ENCODE measurements around the gene AK8. TPM values are rescaled to one million over a fixed set of nuclear protein-coding genes. Genes with fewer than 3 reads are reported as not detected.
A peak's percentile ranks its signal among the peaks of the same experiment; 100 is the strongest.

AK8 gene
- total and polyA plus RNA-seq, 9 of the 15 experiments (the other 6 are each of a cell fraction or from before 2014, with no cell fraction given): 0.06 to 0.37 TPM; not detected in 7

- no peak for TF ChIP-seq GMEB1 (CRISPR knock-in tag; IDR thresholded peaks at IDR 0.05)
- no peak for TF ChIP-seq HDAC3 (IDR thresholded peaks at IDR 0.05; ENCODE audit: borderline replicate concordance, partially characterized antibody)
- no peak for TF ChIP-seq CHD1 (IDR thresholded peaks at IDR 0.05; ENCODE audit: low read length)
- TF ChIP-seq MAFK (IDR thresholded peaks at IDR 0.05; ENCODE audit: low read length): peak; percentile 84
- no peak for TF ChIP-seq KHSRP (IDR thresholded peaks at IDR 0.05)
- peak; percentile 86 for TF ChIP-seq ZNF316 (IDR thresholded peaks at IDR 0.05)
- no peak for TF ChIP-seq ZBTB7A (IDR thresholded peaks at IDR 0.05; ENCODE audit: borderline replicate concordance, control insufficient read depth, low read depth, low read length)
- no peak for TF ChIP-seq CEBPB (tag; IDR thresholded peaks at IDR 0.05)
- TF ChIP-seq TCF7L2 (IDR thresholded peaks at IDR 0.05; ENCODE audit: low read depth, low read length): no peak
- TF ChIP-seq ZBTB2 (IDR thresholded peaks at IDR 0.05): no peak
- no peak for TF ChIP-seq ARID3A (IDR thresholded peaks at IDR 0.05; ENCODE audit: borderline replicate concordance, low read depth, low read length)
- no peak for TF ChIP-seq TRIM25 (IDR thresholded peaks at IDR 0.05; ENCODE audit: borderline replicate concordance)
- TF ChIP-seq CTCFL (IDR thresholded peaks at IDR 0.05; ENCODE audit: borderline replicate concordance, insufficient read depth, low read depth, low read length, poor library complexity, severe bottlenecking): no peak
- TF ChIP-seq ZNF77 (CRISPR knock-in tag; IDR thresholded peaks at IDR 0.05): no peak
- TF ChIP-seq HEY1 (CRISPR knock-in tag; IDR thresholded peaks at IDR 0.05; ENCODE audit: borderline replicate concordance): no peak
- TF ChIP-seq GTF2B (IDR thresholded peaks at IDR 0.05; ENCODE audit: extremely low read depth, insufficient read length): no peak
Measured at GRCh38 chr9:132903574-132904492, 25.7 kb upstream of the AK8 start (continued).

Measured in K562 (cell line).